HG03066 (cell line): ENCODE results near the gene ADPRS.

ENCODE experiments used
- ATAC-seq: cut with Tn5 transposase; IDR thresholded peaks from one replicate; pipeline ENCODE4 v1.9.1; 2021; ENCODE audit warnings: low read depth; ENCODE audit not compliant: unreplicated experiment

The ADPRS gene

DNA sequence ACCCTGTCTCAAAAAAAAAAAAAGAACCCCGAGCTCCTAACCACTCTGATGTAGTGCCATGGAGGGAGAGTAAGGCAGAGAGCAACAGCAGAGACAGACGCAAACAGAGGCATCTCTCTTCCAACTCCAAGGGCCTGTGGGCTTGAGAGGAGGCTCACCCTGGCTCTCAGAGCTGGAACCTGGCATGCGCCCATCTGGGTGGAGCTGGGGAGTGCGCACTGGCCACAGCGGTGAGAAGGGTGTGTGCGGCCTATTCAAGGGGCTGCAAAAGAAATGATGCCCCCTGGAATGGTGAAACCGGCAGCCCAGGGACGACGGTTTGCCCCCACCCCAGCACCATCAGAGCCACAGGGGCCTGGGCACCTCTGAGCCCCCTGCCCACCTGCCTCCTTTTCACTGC, 18.7 kb downstream of the ADPRS start:
- no peak for ATAC-seq

DNA sequence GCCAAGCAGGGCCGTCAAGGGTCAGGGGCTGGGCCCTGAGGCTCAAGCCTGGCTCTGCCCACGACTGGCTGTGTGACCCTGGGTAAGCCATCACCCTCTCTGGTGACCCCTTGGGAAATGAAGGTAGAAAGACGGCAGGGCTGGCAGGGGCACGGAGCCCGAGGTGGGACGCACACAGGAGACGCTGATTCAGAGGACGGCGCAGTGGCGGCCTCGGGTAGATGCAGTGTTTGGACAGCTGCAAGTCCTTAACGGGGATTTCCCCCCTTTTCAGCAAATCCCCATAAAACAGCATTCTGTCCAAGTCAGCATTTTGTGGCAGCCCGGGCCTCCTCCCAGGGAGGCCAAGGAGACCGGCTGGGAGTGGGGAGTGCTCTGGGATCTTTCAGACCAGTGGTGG, 19.6 kb downstream of the ADPRS start:
- no peak for ATAC-seq

DNA sequence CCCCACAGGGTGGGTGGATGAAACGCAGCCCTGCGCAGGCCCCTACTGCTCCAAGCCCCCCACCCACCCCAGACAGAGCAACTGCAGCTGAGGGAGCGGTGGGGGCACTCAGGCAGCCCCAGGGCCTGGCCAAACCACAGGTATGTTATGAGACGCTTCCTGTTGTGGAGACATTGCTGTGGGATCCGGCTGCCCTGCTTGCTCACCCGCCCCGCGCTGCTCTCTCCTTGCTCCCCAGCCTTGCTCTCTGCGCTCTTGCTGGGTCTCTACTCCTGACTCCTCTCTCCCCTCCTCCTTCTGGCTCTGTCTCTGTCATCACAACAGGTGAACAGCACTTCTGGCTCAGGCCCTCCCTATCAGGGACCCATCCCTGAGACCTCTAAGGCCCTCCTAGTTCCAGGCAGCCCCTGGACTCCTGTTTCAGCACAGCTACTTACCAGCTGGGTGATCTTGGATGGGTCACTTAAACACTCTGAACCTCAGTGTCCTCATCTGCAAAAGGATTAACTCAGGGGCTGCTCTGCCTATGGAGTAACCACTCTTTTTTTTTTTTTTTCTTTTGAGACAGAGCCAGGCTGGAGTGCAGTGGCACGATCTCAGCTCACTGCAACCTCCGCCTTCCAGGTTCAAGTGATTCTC, 20.5 kb downstream of the ADPRS start:
- ATAC-seq, result no peak

DNA sequence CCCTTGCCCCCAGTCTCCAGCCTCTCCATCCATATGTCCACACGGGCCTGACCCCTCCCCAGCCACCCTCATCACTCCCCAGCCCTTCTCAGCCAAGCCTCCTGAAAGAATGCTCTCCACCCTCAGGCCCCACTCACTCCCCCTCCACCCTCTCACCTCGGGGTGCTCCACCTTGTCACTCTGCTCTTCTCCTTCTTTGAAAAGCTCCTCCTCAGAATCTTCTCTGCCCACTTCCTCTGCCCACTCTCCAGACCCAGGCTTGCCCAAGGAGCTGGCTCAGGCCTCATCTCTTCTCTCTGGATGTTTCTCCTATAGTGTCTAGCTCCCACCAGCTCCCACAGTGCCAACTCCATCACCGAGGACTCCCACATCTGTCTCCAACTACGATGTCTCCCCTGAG, 22.5 kb downstream of the ADPRS start:
- no peak for ATAC-seq

DNA sequence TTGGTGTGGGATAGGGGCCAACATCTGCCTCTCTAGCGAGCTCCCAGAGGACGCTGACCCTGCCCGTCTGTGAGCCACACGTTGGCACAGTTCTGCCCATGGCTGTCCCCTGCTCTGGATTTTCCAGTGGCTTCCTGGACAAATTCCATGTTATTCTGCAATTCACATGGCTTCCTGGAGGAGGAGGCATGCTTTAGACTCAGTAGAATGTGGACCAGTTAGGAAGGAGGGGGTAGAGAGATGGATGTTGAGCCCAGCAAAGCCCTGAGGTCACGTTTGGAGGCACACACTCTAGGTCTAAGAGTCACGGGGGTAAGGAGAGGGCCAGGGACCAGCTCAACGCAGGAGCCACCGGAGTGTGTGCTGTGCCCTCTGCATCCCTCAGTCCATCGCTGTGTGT, 24.1 kb downstream of the ADPRS start:
- ATAC-seq, result no peak

DNA sequence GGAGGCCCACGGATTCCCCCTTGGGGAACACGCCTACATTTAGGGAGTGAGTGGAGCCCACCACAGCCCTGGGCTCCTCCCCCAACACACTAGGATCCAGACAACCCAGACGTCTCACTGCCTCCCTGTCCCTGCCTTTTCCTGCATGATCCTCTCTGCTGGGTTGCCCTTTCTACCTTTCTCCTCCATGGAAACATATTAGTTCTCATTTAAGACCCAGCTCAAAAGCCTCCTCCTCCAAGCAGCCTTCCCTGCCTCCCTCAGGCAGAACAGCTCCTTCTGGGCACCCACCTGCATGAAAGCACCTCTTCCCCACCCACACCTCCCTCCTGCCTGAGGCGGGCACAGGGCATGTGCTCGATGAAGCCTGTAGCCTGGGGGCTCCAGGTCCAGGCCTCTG, 25.7 kb downstream of the ADPRS start:
- no peak for ATAC-seq

DNA sequence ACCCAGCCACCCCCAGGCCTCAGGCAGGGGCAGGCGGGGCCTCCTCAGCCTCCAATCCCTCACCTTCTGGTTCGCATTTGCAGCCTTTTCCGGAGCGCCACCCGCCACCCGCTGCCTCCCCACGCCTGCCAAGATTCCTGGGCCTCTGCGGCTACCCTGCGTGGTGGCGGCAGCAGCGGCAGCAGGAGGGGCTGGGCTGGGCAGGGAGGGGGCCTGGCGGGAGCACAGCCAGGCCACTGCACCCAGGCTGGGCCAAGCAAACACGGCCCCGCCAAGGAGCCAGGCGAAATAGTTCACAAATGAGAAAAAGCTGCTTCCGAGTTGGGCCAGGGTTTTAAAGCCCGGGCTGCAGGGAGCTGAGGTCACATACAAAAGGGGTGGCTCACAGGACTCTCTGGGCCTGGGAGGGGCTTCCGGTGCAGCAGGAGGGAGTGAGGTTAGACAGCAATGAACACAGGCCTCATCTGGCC, 26.5 kb downstream of the ADPRS start:
- ATAC-seq, result no peak

DNA sequence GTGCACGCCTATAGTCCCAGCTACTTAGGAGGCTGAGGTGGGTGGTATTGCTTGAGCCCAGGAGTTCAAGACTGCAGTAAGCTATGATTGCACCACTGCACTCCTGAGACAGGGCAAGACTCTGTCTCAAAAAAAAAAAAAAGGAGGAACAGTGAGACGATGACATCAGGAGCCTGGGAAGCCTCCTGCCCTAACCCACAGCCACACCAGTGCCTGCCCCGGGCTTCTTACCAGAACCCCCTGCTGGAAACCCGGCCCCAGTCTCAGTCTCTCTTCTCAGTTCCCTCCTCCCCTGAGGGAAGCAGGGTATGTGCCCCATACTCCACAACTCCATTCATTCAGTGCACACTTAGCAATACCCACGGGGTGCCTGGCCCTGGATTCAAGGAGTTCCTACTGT, 27.2 kb downstream of the ADPRS start:
- no peak for ATAC-seq

DNA sequence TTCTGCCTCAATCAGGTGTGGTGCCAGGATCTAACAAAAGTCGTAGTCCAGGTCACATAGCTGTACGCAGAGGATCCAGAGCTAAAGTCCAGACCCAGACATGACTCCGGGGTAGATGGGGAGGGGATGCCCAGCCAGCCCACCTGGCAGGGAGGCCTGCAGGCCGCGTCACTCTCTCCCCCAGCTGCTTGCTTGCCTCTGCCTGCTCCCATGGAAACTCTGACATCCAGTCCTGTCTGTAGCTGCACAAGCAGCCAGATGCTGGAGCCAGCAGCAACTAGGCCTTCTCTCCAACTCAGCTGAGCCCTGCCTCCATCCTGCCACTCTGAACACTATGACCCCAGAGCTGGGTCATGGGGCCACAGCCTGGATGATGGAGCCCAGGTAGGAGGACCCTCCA, 28.2 kb downstream of the ADPRS start:
- no peak for ATAC-seq

DNA sequence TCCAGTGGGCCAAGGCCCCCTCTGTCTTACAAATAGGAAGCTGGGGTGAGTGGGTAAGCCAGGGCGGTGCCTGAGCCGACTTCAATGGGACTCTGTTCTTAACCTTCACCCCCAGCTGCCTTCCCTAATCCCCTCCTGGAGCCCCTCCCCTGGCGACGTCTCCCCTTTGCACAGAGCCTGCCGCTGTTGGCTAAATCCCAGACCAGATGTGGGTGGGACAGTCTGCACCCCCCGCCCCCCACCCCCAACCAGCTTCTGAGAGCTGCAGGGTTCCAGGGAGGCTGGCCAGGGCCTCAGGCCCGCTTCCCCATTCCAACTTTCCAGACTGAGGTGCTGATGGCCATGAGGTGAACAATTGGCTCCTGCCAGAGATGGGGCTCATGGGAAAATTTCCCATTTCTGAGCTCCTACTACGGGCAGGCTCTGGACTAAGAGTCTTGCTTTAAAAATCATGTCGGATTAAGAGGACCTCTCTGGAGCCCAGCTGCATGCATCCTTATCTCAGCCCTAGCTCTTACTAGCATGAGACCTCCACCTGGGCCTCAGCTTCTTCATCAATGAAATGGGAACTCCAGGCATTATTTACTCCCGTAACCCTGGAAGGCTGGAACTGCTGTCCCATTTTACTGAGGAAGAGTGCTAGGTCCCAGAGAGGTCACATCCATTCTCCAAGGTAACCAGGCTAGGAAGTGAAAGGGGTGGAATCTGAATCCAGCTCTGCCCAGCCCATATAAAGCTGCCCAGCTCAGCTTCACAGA, 29.9 kb downstream of the ADPRS start:
- no peak for ATAC-seq

DNA sequence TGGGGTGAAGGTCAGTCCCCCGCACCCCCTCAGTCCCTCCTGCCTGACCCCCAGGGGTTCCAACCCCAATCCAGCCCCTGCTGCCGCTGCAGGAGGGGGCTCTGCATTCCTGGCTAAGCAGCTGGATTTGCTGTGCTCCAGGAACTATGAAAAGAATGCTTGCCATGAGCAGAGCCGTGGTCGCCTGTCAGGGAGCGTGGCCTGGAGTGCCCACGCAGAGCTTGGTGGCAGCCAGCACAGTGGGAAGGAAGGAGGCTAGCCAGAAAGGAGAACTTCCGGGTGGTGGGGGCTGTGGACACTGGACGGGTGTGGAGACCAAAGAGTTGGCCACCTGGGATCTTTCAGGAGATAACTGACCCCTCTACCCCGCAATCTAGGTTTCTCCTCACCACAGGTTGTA, 30.8 kb downstream of the ADPRS start:
- ATAC-seq, result no peak

DNA sequence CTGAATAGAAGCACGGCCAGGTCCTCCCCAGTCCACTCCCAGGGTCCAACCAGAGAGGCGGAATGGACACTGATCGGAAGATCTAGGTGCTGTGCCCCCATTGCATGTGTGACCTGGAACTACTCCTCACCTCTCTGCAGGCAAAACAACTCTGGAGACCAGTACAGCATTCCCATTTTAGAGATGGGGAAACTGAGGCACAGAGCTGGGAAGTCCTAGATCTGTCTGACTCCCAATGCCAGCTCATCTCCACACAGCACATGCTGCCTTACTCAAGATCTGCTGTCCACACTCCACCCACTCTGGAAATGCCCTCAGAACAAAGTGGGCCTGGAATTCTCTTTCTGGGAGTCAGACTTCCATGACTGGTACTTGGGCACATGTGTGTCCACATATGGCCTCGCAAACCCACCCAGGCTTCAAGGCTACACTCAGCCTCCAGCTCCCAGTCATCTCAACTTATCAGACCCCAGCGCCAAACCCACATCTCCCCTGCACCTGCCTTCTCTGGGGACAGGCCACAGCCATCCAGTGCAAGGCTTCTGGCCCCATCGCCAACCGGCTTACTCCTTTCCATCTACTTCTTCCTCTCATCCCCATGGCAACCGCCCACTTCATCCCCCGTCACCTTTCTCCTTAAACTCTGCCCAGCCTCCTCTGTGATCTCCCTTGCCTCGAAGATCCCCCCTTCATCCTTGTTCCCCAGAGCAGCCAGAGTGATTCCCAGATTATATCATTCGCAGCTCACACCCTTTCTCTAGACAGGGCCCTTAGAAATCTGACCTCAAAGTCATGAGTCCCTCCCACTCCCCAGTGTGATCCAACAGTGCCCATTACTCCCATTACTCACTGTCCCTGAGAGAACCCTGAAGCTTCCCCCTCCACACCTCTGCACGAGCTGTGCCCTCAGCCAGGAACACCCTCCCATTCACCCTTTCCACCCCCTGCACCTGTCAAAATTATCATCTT, 33.7 kb downstream of the ADPRS start:
- no peak for ATAC-seq

DNA sequence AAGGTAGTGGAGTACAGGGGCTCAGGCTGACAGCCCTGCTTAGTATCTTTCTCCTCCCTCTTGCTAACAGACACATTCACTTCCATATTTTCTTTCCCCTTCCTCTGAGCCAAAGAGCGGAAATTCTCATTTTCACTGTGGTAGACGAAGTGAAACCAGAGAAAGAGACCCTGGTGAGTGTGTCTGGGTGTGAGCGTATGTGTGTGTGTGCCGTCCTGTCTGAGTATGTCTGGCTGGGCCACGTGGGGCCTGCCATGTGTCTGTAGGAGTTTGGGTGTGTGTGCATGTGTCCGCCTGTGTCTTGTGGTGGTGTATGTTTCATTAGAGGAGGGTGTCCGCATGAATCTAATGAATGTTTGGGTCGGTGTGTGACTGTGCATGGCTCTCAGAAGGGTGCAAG, 34.7 kb downstream of the ADPRS start:
- ATAC-seq, result no peak

DNA sequence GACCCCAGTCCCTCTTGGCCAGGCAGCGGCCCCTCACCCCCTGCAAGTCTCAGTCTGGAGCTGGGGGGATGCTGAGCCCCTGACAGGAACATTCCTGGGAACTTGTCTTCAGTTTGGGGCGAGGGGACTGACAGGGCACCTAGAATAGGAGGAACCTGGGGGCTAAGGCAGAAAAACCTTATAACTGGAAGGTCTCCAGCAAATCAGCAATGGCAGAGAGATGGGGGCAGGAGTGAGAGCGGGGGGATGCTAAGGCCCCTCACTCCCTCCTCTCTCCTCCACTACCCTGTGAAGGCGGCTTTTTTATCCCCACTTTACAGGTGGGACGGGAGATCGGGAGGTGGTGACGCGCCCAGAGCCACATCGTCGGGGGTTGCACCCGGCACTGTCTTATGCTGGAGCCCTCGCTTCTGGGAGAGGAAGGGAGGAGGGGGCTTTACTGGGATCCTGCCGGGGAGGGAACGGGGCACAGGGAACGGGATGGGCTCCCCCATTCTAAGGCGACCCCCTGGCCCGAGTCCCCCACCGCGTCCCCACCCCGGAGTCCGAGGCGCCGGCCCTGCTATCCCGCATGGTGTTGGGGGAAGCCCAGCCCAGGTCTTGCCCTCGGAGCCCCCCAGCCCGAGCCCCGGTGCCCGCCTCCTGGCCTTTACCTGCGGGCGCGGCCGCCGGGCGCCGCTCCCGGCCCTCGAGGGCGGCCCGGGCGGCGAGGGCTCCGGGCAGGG, 35.9 kb downstream of the ADPRS start:
- ATAC-seq, result no peak

DNA sequence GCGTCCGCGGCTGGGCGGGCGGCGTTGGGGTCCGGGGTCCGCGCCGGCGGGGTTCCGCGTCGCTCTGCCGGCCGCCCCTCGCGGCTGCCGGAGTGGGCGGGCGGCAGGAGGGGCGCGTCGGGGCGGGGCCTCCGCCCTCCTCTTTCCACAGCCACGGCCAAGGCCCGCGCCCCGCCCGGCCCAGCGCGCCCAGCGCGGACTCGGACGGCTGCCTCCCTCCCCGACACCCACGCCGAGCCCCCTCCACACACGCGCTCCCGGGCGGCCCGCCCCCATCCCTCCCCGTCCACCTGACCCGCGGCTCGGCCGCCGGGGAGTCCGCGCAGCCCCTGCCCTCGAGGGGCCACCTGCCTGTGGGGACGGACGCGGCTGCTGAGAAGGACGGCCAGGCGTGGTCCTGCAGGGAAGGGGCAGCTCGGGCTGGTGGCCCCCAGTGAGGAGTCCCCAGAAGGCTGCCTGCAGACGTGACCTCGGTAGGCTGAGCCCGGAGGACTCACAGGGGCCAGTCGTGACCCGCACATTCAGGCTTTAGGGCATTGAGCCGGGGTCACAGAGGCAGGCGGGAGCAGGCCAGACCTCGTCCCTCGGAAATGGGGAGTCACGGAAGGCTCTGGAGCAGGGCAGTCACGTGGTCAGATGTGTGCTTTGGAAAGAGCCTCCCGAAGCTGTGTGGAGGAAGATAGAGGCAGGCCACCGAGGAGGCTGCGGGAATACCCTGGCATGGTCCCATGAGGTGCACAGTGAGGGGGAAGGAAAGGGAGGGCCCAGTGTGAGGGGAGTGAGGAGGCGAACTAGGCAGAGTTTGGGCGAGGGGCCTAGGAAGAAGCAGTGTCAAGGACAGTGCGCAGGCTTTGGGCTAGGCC, 36.7 kb downstream of the ADPRS start, which contains the start of gene COL8A2:
TSS of gene COL8A2 (minus strand) at position 94 of the 863 bp plus-strand sequence. CDS start 24,980 bp downstream, outside the sequence.
- no peak for ATAC-seq

DNA sequence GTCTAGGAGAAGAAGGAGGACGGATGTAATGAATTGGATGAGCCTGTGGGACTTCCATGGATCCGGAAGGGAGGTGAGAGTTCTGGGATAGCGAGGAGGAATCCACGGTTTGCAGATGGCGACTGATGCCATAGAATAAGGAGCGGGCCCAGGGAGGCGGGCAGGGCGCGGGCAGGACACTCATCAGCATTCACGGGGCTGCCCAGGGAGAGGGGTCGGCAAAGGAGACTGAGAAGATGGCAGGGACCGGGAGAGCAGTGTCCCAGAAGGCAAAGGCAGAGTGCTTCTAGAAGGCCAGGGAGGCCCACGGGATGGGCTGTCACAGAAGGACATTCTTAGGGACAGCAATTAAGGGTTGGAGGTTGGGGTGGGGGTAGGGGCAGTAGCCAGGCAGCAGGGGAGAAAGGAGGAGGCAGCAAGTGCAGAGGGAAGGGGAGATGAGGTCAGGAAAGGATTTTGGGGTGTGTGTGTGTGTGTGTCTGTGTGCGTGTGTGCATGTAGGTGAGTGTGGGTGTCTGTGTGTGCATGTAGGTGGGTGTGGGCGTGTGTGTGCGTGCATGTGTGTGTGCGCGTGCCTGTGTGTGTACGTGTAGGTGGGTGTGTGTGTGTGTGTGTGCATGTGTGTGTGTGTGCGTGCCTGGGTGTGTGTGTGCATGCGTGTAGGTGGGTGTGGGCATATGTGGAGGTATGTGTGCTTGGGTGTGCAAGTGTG, 37.5 kb downstream of the ADPRS start:
- no peak for ATAC-seq

DNA sequence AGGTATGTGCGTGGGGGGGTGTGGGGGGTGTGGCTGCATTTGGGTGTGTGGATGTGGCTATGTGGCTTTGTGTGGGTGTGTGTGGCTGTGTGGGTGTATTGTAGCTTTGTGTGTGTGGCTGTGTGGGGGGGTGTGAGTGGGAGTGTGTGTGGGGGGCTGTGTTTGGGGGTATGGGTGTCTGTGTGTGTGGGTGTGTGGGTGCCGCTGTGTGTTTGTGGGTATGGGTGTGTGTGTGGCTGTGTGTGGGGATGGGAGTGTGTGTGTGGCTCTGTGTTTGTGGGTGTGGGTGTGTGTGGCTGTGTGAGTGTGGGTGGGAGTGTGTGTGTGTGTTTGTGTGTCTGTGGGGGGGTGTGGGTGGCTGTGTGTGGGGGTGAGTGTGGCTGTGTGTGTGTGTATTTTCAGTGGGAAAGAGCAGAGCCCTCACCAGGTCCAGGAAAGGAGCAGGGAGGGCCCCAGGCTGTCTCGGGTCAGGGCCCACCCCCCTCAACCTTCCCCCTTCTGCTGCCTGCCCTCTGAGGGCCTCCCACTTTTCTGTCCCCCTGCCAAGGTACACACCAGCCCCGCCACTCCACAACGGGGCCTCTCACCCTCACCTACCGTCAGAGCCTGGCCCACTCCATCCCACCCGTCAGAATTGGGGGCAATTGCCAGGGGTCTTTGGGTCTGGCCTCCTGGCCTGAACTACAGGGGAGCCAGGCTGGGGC, 38.3 kb downstream of the ADPRS start:
- no peak for ATAC-seq
